Pancreas (tissue), 10 donors: ENCODE results near the gene SCARF2. TPM values are rescaled to one million over a fixed set of nuclear protein-coding genes. Genes with fewer than 3 reads are reported as not detected.

Source experiments
- ATAC-seq, 4 donors: fragments of 200-7000 bp; cut with Tn5 transposase; one replicate each; pipeline versions ENCODE4 v1.8.0 to v1.9.1; 2020; ENCODE audit warnings: mild to moderate bottlenecking in 4 of 4, moderate library complexity in 4 of 4
- DNase-seq, 6 donors: peaks; one replicate each; pipeline ENCODE4 v3.0.0-alpha.2; 2020
- FAIRE-seq: peaks from 2 replicates; lab custom pipeline; 2012; peaks lifted over from hg19 to GRCh38; lab: Jason Lieb, UNC
- H3K27ac ChIP-seq, 4 donors: fragments of 200-600 bp; sonication (generic); 1 replicate in 3 of 4; 2 replicates in 1 of 4; pipeline versions ENCODE4 v1.5.0 to v1.8.0; 2020
- H3K27me3 ChIP-seq, 4 donors: fragments of 200-600 bp; one replicate each; pipeline ENCODE4 v1.8.0; 2021
- H3K36me3 ChIP-seq, 3 donors: fragments of 200-600 bp; sonication (generic) in 1 of 3; one replicate each; pipeline versions ENCODE4 v1.5.0 to v1.8.0; 2020 to 2021
- H3K4me1 ChIP-seq, 3 donors: fragments of 200-600 bp; one replicate each; pipeline ENCODE4 v1.8.0; 2021
- H3K4me3 ChIP-seq, 4 donors: fragments of 200-600 bp; sonication (generic) in 2 of 4; one replicate each; pipeline versions ENCODE4 v1.5.0 to v1.8.0; 2020 to 2021
- H3K9me3 ChIP-seq, 4 donors: fragments of 200-600 bp; one replicate each; pipeline ENCODE4 v1.8.0; 2021
- WGBS, 2 donors: extraction: QIAGEN DNeasy Blood & Tissue Kit; methylation state at CpG; one replicate each; pipeline ENCODE4 v1.1.7; 2013; 5-methylcytosine and 5-hydroxymethylcytosine counted together
- intact Hi-C, 3 donors: fragments of 100-400 bp; cut with DNase I; formaldehyde crosslinking; loops; one replicate each; pipeline versions ENCODE4 v1.11.1 to v1.14.2; 2022
- polyA plus RNA-seq, 2 donors: library from polyadenylated mRNA; stranded (reverse); fragments of 200-250 nt; gene quantifications; one replicate each; pipeline ENCODE4 v1.2.3, GENCODE V29; 2013
- total RNA-seq, 6 donors: library from RNA; stranded (reverse); fragmentation: NEBNext Ultra II Directional in 4 of 6; extraction: Animal tissue kit (Norgen Biotek cat#: 25700) in 4 of 6; gene quantifications; one replicate each; pipeline versions ENCODE4 v1.2.1 to v1.2.4, GENCODE V29; 2021 to 2023
- TF ChIP-seq, protein P1 (sequence below), 4 donors: fragments of 200-600 bp; sonication (generic) in 3 of 4; IDR thresholded peaks; one replicate each; pipeline versions ENCODE4 v1.5.0 to v1.8.0; 2021; ENCODE audit warnings: antibody characterized with exemption in 4 of 4
- donor health status: healthy with polysubstance abuse.
- donor health status: DM: no; HTN: no; CAD: no; lungs with moderate emphysema.
- donor health status: DM: no; HTN: no; CAD: no.
- donor health status: control.
- donor health status: control.
- donor health status: Bipolar disorder and iron deficiency.
- donor health status: DM: yes; HTN: yes; CAD: no.
- donor health status: DM: no; HTN: no; CAD: no.
- donor health status: DM: no; HTN: no; CAD: no.
- donor health status: DM: yes; HTN: yes; CAD: no.

The SCARF2 gene
- total and polyA plus RNA-seq, 8 donors: 1.1 to 5.2 (median 1.5) TPM

DNA sequence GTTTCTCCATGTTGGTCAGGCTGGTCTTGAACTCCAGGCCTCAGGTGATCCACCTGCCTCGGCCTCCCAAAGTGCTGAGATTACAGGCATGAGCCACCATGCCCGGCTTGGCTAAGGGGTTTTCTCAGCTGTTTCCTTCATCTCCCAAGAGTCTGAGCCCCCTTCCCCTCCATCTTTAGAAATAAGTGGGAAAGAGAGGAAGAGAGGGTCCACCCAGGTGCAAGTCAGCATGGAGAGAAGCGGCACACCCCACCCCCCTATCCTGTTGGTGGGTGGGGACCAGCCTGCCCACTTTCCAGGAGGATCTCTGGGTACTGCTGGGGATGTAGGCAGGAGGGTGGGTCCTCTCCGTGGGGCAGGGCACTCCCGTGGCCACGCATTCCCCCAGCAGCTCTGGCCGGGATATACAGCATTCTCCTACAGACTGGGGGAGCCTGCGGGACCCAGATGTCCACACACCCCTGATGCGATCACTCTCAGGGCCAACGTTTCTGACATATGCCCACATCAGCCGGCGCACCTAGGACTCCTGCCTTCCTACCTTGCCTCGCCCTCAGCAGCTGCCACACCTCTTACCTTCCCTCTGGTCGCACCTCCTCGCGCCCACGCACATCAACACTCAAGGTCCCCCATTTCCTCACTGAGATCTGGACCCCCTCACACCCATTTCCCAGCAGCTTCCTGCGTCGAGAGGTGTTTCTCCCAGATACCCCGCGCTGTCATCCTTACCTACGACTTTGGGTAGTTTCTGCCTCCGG, 8.9 kb downstream of the SCARF2 start:
- Histone ChIP-seq H3K36me3 (no peaks in the 10 kb centered on the region), H3K4me1 (peaks cover 4 to 16% (median 5%) of the 10 kb centered on the region in 3 donors), H3K27me3 (peaks cover 0 to 37% (median 0%) of the 10 kb centered on the region in 4 donors), H3K9me3 (no peaks in the 10 kb centered on the region), H3K4me3 (peak overlapping the region in 1 of 4 donors; percentile 40), H3K27ac (no peak overlapping the region)
- WGBS, 2 donors: 77 to 78% methylated on average over 23 of the region's 23 CpGs
- peak in 2 of 6 donors; percentile 8 to 50 for DNase-seq
- ATAC-seq: no peak
- intact Hi-C loops: loop anchor here in 1 of 3 donors (10.0 kb wide), 1 partner anchor 66 kb away; the partner anchor contains the start of gene KLHL22
- TF ChIP-seq, protein P1, sequence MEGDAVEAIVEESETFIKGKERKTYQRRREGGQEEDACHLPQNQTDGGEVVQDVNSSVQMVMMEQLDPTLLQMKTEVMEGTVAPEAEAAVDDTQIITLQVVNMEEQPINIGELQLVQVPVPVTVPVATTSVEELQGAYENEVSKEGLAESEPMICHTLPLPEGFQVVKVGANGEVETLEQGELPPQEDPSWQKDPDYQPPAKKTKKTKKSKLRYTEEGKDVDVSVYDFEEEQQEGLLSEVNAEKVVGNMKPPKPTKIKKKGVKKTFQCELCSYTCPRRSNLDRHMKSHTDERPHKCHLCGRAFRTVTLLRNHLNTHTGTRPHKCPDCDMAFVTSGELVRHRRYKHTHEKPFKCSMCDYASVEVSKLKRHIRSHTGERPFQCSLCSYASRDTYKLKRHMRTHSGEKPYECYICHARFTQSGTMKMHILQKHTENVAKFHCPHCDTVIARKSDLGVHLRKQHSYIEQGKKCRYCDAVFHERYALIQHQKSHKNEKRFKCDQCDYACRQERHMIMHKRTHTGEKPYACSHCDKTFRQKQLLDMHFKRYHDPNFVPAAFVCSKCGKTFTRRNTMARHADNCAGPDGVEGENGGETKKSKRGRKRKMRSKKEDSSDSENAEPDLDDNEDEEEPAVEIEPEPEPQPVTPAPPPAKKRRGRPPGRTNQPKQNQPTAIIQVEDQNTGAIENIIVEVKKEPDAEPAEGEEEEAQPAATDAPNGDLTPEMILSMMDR (IDR thresholded peaks at IDR 0.05): no peak
- FAIRE-seq: no peak

DNA sequence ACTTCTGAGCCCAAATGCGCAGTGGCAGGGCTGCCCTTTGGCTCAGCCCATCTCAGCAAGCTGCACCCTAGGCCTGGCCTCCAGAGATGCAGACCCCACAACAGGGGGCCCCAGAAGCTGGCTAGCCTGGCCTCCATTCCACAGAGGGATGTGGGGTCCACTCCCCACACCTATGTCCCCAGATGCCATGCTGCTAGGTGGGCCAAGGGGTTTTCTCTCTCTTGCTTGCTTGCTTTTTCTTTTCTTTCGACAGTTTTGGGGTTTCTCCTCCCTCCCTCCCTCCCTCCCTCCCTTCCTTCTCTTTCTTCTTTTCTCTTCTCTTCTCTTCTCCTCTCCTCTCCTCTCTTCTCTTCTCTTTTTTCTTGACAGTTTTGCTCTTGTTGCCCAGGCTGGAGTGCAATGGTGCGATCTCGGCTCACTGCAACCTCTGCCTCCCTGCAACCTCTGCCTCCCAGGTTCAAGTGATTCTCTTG, 9.6 kb downstream of the SCARF2 start:
- Histone ChIP-seq H3K27me3 (peaks cover 0 to 37% (median 0%) of the 10 kb centered on the region in 4 donors), H3K4me1 (peaks cover 4 to 16% (median 9%) of the 10 kb centered on the region in 3 donors), H3K36me3 (no peaks in the 10 kb centered on the region), H3K27ac (no peak overlapping the region), H3K9me3 (no peaks in the 10 kb centered on the region), H3K4me3 (no peak overlapping the region)
- WGBS, 2 donors: 96 to 100% methylated on average over 4 of the region's 4 CpGs
- ATAC-seq (no peak), DNase-seq (peak in 2 of 6 donors; percentile 21 to 46), FAIRE-seq (no peak)
- intact Hi-C loops: loop anchor here in 1 of 3 donors (10.0 kb wide), 1 partner anchor 67 kb away; the partner anchor contains the start of gene KLHL22
- TF ChIP-seq, protein P1 (IDR thresholded peaks at IDR 0.05): no peak

DNA sequence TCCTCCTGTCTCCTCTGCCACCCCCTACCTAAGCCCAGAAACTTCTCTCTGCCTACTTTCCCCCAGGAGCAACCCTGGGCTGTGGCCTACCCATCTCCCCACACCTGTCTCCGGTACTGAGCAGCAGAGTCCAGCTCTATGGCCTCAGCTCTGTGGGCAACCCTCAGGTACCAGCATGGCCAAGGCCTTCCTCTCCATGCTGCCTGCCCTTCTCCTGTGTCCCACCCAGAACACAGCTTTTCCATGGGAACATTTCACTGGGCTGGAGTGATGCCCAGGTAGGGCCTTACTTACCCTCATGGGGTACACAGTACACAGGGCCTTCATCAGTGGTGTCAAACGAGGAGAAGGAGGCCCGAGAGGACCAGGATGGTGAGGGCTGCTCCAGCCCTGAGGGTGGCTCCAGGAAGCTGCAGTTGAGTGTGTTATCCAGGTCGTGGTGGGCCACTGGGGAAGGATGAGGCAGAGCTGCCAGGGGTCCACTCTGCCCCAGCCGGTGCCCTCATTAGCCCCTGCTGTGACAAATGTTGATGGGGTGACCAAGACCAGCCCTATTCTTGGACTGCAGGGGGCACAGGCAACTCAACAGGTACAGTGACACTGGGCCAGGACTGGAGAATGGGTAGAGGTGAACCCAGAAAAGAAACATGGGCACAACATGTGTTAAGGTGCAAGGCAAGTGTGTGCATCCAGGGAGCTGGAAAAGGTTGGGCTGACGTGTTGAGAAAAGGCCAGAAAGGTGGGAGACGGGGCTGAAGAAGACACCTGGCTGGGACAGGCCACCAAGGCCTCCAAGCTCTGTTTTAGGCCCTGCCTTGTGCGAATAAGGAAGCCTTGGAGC, 10.3 kb downstream of the SCARF2 start:
- intact Hi-C loops: loop anchor here in 1 of 3 donors (10.0 kb wide), 1 partner anchor 67 kb away; the partner anchor contains the start of gene KLHL22
- Histone ChIP-seq H3K4me1 (peaks cover 4 to 16% (median 9%) of the 10 kb centered on the region in 3 donors), H3K4me3 (no peak overlapping the region), H3K9me3 (no peaks in the 10 kb centered on the region), H3K27me3 (peaks cover 0 to 37% (median 0%) of the 10 kb centered on the region in 4 donors), H3K36me3 (no peaks in the 10 kb centered on the region), H3K27ac (no peak overlapping the region)
- FAIRE-seq (no peak), ATAC-seq (no peak), DNase-seq (peak in 1 of 6 donors; percentile 24)
- TF ChIP-seq, protein P1 (IDR thresholded peaks at IDR 0.05): no peak
- 90 to 92% methylated on average over 8 of the region's 8 CpGs for WGBS, 2 donors

DNA sequence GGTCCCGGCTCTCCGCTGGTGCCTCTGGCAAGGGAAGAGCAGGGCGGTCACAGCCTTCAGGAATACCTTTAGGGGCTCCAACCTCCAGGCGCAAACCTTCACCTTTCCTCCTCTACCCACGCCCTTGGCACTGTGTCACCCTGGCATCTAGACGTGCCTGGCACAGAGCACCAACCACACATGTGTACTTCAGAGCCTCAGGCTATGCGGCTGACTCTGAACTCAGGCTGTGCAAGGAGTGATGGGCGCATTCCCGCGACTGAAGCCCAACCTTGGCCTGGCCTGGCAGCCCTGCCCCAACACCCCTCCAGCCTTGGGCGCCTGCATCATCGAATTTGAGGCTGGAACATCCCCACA, 11.4 kb downstream of the SCARF2 start:
- Histone ChIP-seq H3K27ac (no peak overlapping the region), H3K4me3 (peak overlapping the region in 1 of 4 donors; percentile 31), H3K4me1 (peaks cover 3 to 12% (median 9%) of the 10 kb centered on the region in 3 donors), H3K27me3 (peaks cover 0 to 29% (median 0%) of the 10 kb centered on the region in 4 donors), H3K36me3 (no peaks in the 10 kb centered on the region), H3K9me3 (no peaks in the 10 kb centered on the region)
- WGBS, 2 donors: 35 to 43% methylated on average over 9 to 12 of the region's 12 CpGs
- DNase-seq (peak in 1 of 6 donors; percentile 44), ATAC-seq (no peak), FAIRE-seq (no peak)
- intact Hi-C loops: loop anchor here in 1 of 3 donors (10.0 kb wide), 1 partner anchor 69 kb away; the partner anchor contains the start of gene KLHL22
- TF ChIP-seq, protein P1 (IDR thresholded peaks at IDR 0.05): no peak
